GM13977 (cell line): ENCODE data around the gene CCDC57.

Experiments
- DNase-seq: peaks from one replicate; pipeline ENCODE4 v3.0.0; 2012; ENCODE audit warnings: low spot score
- CTCF ChIP-seq: IDR thresholded peaks from 2 replicates; pipeline ENCODE4 v1.5.1; 2012; ENCODE audit warnings: mild to moderate bottlenecking, control low read depth; ENCODE audit not compliant: insufficient read depth; ENCODE audit errors: extremely low read depth, missing control alignments
- in situ Hi-C: fragments of 300-500 bp; cut with MboI; formaldehyde crosslinking; loops from one replicate; pipeline ENCODE4 v1.12.0; 2022; ENCODE audit warnings: low sequenced_read_pairs, low pct_unique_long_range_greater_than_20kb, mixed read lengths, inconsistent platforms; ENCODE audit not compliant: unreplicated experiment

Gene CCDC57

GRCh38 chr17:82110298-82110697 lies 102.3 kb downstream of the CCDC57 start:
- in situ Hi-C loops, result no loop called here
- no peak for DNase-seq
- TF ChIP-seq CTCF, result no peak

- TF ChIP-seq CTCF, result no peak
- no peak for DNase-seq
- in situ Hi-C loops, result no loop called here
Observed at GRCh38 chr17:82108961-82109475, 103.6 kb downstream of the CCDC57 start.

- no peak for TF ChIP-seq CTCF
- no peak for DNase-seq
- in situ Hi-C loops, result no loop called here
Observed at GRCh38 chr17:82108496-82108945, 104.1 kb downstream of the CCDC57 start.

GRCh38 chr17:82108038-82108437 lies 104.6 kb downstream of the CCDC57 start:
- no peak for TF ChIP-seq CTCF
- in situ Hi-C loops, result no loop called here
- no peak for DNase-seq

- in situ Hi-C loops, result no loop called here
- peak; percentile 25 for TF ChIP-seq CTCF
- peak; percentile 58 for DNase-seq
Observed at GRCh38 chr17:82107341-82107860, 105.2 kb downstream of the CCDC57 start.

- in situ Hi-C loops, result no loop called here
- peak; percentile 58 for DNase-seq
- TF ChIP-seq CTCF, result no peak
Observed at GRCh38 chr17:82106688-82107305, 105.8 kb downstream of the CCDC57 start.
